Measurements from ENCODE around the gene KRTAP3-3. TPM values are rescaled to one million over a fixed set of nuclear protein-coding genes. Genes with fewer than 3 reads are reported as not detected.

KRTAP3-3 gene
- total and polyA plus RNA-seq, 2 donors (not counting 1 experiment from before 2014, with no cell fraction given): not detected

GRCh38 chr17:41012326-41013120 is 18.6 kb upstream of the KRTAP3-3 start:
- no peak overlapping the region for H3K4me3 ChIP-seq (replicated peaks in 1 of 4; ENCODE audit: control extremely low read depth in 1 of 4, insufficient read depth in 1 of 4, low read depth in 3 of 4, low read length in 4 of 4)
- DNase-seq (ENCODE audit: low read depth in 2 of 2): no peak
- TF ChIP-seq CTCF (conservative IDR thresholded peaks at IDR 0.05 in 1 of 2, IDR thresholded peaks at IDR 0.05 in 1 of 2; ENCODE audit: low read depth in 1 of 2, low read length in 2 of 2): no peak
- no peak overlapping the region for H2AFZ ChIP-seq (ENCODE audit: low read length)
- no peaks in the 10 kb centered on the region for H3K27me3 ChIP-seq (ENCODE audit: control insufficient read depth, insufficient read depth, low read length)
- H3K27ac ChIP-seq (ENCODE audit: insufficient read depth, low read length): no peak overlapping the region
- no peaks in the 10 kb centered on the region for H4K20me1 ChIP-seq (ENCODE audit: control insufficient read depth, extremely low read depth, insufficient read depth, low read length)
- no peak overlapping the region for H3K4me2 ChIP-seq (ENCODE audit: extremely low read depth, insufficient read depth, low read length)
- H3K4me1 ChIP-seq (ENCODE audit: control insufficient read depth, extremely low read depth, insufficient read depth, low read length): peaks cover 2% of the 10 kb centered on the region
- no peaks in the 10 kb centered on the region for H3K36me3 ChIP-seq (ENCODE audit: control insufficient read depth, insufficient read depth, low read length)
- H3K9ac ChIP-seq (ENCODE audit: insufficient read depth, low read length): no peak overlapping the region
- H3K9me3 ChIP-seq (ENCODE audit: control insufficient read depth, insufficient read depth, low read depth, low read length): no peaks in the 10 kb centered on the region
- H3K79me2 ChIP-seq (ENCODE audit: control insufficient read depth, insufficient read depth, low read length): no peaks in the 10 kb centered on the region

GRCh38 chr17:41010441-41010840 is 16.5 kb upstream of the KRTAP3-3 start:
- Histone ChIP-seq H3K9me3 (ENCODE audit: control insufficient read depth, insufficient read depth, low read depth, low read length) (no peaks in the 10 kb centered on the region), H3K4me3 (replicated peaks in 1 of 4; ENCODE audit: control extremely low read depth in 1 of 4, insufficient read depth in 1 of 4, low read depth in 3 of 4, low read length in 4 of 4) (no peak overlapping the region), H3K27ac (ENCODE audit: insufficient read depth, low read length) (no peak overlapping the region), H3K27me3 (ENCODE audit: control insufficient read depth, insufficient read depth, low read length) (no peaks in the 10 kb centered on the region), H4K20me1 (ENCODE audit: control insufficient read depth, extremely low read depth, insufficient read depth, low read length) (no peaks in the 10 kb centered on the region), H3K9ac (ENCODE audit: insufficient read depth, low read length) (no peak overlapping the region), H3K4me1 (ENCODE audit: control insufficient read depth, extremely low read depth, insufficient read depth, low read length) (peaks cover 2% of the 10 kb centered on the region), H3K4me2 (ENCODE audit: extremely low read depth, insufficient read depth, low read length) (no peak overlapping the region), H3K79me2 (ENCODE audit: control insufficient read depth, insufficient read depth, low read length) (no peaks in the 10 kb centered on the region), H3K36me3 (ENCODE audit: control insufficient read depth, insufficient read depth, low read length) (no peaks in the 10 kb centered on the region), H2AFZ (ENCODE audit: low read length) (no peak overlapping the region)
- DNase-seq (ENCODE audit: low read depth in 2 of 2): no peak
- TF ChIP-seq EZH2 (IDR thresholded peaks at IDR 0.05; ENCODE audit: low read length, missing control alignments) (no peak), CTCF (conservative IDR thresholded peaks at IDR 0.05 in 1 of 2, IDR thresholded peaks at IDR 0.05 in 1 of 2; ENCODE audit: low read depth in 1 of 2, low read length in 2 of 2) (no peak)

- TF ChIP-seq CTCF (conservative IDR thresholded peaks at IDR 0.05 in 1 of 2, IDR thresholded peaks at IDR 0.05 in 1 of 2; ENCODE audit: low read depth in 1 of 2, low read length in 2 of 2) (no peak), EZH2 (IDR thresholded peaks at IDR 0.05; ENCODE audit: low read length, missing control alignments) (no peak)
- Histone ChIP-seq H3K27ac (ENCODE audit: insufficient read depth, low read length) (no peak overlapping the region), H4K20me1 (ENCODE audit: control insufficient read depth, extremely low read depth, insufficient read depth, low read length) (no peaks in the 10 kb centered on the region), H3K36me3 (ENCODE audit: control insufficient read depth, insufficient read depth, low read length) (no peaks in the 10 kb centered on the region), H3K9me3 (ENCODE audit: control insufficient read depth, insufficient read depth, low read depth, low read length) (no peaks in the 10 kb centered on the region), H3K27me3 (ENCODE audit: control insufficient read depth, insufficient read depth, low read length) (no peaks in the 10 kb centered on the region), H3K9ac (ENCODE audit: insufficient read depth, low read length) (no peak overlapping the region), H3K4me3 (replicated peaks in 1 of 4; ENCODE audit: control extremely low read depth in 1 of 4, insufficient read depth in 1 of 4, low read depth in 3 of 4, low read length in 4 of 4) (no peak overlapping the region), H3K4me1 (ENCODE audit: control insufficient read depth, extremely low read depth, insufficient read depth, low read length) (peaks cover 2% of the 10 kb centered on the region), H3K79me2 (ENCODE audit: control insufficient read depth, insufficient read depth, low read length) (no peaks in the 10 kb centered on the region), H2AFZ (ENCODE audit: low read length) (no peak overlapping the region), H3K4me2 (ENCODE audit: extremely low read depth, insufficient read depth, low read length) (no peak overlapping the region)
- DNase-seq (ENCODE audit: low read depth in 2 of 2): no peak
Observed at GRCh38 chr17:41009936-41010335, 16.0 kb upstream of the KRTAP3-3 start.

Measured in fibroblast of lung (primary cell).